Activated T-cell treated with anti-CD3 and anti-CD28 coated beads for 1 hour (primary cell): ENCODE data around the gene KIF1A.

Experiments
- DNase-seq: peaks from one replicate; pipeline ENCODE4 v3.0.0-alpha.2; 2020; ENCODE audit warnings: low read depth

The KIF1A gene

GRCh38 chr2:240799033-240799820 lies 20.8 kb downstream of the KIF1A start:
- DNase-seq: no peak

DNA sequence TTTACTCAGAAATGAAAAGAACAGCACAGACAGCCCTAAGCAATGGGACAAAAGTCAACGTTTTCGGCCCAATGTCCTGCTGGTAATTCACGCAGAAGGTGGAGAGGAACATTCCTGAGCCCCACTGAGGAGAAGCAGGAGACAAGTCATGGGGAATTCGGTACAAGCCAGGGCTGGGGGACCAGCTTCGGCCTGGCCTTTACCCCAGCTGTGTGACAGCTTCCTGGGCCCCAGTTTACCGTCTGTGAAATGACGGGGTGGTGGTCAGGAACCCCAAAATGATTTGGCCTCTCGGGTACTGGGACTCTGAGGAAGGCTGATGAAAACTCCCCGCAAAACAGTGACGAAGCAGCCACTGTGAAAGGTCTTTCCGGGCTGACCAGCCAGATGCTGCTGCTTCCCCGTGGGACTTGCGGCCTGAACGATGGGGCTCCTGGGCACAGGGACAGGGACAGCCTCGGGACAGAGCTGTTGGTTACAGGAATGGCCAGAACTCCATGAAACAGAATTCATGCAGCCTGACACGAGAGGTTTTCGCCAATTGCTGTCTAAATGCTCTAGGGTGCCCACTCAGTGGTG lies 21.6 kb downstream of the KIF1A start:
- no peak for DNase-seq

DNA sequence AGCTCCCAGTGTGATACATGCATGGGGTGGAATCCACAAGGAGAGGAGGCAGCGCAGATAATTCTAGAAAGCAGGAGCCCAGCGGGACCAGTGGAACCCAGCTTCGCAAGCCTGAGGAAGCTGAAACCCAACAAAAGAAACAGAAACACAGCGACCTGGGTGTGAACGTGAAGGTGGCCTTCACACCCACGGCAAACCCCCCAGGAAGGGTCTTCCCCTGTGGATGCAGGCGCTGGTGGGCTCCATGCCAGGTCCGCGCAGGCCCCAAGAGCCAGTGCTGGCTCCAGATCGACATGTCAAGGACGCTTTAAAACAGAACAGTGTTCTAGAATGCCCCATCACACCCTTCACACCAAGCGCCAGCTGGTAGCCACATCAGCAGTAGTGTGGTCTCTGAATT lies 22.1 kb downstream of the KIF1A start:
- no peak for DNase-seq

DNA sequence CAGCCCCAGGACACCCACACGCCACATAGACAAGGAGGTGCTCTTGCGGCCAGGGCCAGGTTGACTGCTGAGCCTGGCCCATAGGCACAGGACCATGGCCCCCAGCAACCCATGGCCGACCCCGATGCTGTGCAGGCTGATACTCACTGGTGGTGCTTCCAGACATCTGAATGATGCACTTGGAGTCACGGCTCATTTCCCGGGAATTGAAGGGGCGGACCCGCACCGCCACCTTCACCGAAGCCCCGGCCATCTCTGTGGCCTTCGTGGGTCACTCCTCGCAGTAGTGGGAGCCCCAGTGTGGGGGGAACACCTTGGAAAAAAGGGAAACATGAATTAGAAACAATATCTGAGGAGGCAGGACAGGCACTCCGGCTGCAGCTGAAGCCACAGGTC lies 22.5 kb downstream of the KIF1A start:
- DNase-seq: no peak

DNA sequence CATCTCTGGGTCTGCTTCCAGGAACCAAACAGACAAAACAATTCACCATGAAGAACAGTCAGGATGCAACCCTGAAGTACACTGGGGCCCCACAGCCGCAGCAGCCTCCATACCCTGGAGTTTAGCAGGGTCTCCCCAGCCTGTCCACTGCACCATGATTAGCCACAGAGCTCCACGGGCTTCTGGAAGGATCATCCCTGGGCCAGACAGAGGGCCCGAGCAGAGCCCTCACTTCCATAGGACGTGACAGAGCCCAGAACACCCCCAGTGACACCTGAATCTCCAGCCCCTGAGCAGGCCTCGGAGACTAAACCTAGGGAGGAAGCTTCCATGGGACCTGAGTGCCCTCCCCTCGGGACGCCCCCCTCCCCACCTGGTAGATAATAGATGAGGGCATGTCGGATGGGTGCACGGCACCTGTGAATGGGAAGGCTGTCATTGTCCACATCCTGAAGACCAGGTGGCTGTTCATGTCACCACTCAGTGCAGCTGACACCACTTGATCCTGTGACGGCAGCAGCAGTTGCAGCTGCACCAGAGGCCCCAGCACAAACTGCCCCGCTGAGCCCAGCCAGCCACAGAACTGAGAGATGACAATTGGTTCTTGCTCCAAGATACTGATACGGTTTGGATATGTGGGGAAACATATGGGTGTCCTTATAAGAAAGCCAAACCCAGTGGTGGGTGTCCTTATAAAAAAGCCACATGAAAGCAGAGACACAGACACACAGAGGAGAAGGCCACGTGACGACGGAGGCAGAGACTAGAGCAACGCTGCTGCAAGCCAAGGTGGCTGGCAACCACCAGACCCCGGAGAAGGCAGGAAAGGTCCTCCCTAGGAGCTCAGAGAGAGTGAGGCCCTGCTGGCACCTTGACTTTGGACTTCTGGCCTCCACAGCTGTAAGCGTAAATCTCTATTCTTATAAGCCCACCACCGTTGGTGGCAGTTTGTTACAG lies 23.2 kb downstream of the KIF1A start:
- DNase-seq: no peak

DNA sequence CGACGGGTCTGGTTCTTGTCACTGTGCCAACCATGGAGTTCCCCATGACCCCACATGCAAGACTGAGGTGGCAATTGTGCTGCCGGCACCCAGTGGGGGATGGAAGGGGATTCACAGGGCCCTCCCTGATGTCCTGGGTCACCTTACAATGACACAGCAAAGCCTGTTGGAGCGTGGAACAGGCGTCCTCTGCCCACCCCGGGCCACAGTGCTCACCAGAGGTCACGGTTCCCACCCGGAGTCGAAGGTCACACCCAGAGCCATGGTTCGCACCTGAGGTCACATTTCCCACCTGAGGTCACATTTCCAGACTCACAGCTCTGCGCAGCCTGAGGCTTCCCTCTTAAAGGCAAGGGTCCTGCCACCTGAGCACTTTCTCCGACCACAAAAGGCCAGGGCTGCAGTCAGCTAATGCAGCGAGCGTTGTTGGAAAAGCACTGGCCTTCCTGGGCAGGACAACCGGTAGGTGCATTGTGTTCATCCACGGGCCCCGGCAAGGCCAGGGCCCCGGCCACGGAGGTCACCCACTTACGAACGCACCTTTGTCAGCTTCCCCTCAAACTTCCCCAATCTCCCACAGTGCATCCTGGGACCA lies 24.0 kb downstream of the KIF1A start:
- no peak for DNase-seq

GRCh38 chr2:240795454-240795853 lies 24.6 kb downstream of the KIF1A start:
- no peak for DNase-seq

DNA sequence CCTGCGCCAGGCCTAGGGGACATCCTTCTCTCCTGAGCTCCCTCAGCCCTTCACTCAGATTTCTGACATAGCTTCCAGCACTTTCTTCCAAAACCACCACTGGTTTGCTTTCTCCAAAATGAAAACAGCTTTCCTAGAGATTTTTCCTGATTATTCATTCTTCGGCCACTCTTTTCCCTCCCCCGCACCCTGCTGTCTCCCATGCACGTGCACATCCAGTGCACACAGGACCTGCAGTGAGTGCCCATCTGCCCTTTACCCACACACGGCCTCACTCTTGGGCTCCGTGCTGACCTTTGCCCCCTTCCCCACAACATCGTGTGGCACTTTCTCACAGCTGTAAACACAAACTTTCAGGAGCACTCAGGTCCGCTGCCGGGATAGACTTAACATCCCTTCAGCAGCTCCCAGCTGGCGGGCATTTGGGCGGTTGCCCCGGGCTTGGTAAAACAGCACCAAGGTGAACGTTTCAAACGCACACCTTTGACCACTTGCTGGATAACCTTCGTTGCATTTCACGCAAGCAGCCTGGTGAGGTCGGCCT lies 25.8 kb downstream of the KIF1A start:
- no peak for DNase-seq

- DNase-seq: no peak
These were observed 26.5 kb downstream of the KIF1A start for GRCh38 chr2:240793313-240794177.

GRCh38 chr2:240792629-240793312 lies 27.2 kb downstream of the KIF1A start:
- no peak for DNase-seq

DNA sequence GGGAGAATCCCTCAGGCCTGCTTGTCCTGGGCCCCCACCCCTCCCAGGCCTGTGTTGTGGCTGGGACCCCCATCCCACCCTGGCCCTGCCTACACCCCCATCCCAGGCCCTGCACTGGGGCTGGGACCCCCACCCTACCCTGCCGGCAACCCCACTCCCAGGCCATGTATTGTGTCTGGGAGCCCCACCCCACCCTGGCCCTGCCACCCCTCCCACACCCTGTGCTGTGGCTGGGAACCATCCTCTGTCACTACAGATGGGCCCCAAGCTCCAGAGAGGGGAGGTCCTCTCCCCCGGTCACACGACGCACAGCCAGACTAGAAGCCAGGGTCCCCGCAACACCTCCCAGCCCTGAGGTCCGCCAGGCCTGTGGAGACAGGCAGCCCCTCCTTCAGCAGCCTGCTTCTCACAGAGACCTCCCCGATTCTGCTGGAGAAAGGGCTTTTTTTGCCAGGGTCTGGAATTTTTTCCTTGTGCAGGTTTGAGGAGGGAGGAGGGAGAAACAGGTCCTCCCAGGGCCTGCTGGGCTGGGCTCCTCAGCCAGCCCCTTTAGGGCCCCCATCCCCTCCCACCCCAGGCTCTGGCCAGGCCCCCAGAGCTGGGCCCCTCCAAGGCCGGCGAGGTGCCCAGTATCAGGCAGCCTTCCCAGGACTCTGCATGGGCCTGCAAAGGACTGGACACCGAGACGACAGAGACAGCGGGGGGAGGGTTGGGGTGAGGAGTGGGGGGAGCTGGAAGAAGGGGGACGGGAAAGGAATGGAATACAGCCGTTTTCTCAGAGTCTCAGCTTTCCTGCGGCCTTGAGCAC lies 28.0 kb downstream of the KIF1A start:
- DNase-seq: no peak

DNA sequence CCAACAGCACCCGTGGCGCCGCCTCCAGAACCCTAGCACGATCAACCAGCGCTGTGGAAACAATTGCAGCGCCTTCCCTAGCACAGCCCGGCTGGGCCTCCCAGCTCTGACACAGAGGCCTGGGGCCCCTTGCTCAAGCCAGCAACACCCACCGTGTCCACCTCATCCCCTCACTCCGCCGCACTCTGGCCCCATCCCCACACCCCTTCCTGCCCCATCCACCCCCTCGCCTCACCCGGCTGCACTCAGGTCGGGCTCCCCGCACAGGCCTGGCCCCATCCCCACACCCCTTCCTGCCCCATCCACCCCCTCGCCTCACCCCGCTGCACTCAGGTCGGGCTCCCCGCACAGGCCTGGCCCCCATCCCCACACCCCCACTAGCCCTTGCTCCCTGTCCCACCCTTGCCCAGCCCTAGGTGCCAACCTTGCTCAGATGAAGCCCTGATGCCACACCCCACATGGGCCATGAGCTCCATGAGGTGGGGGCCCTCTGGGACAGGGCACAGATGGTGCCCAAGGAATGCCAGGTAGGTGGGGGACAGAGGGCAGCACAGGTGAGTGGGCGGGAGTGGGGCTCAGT lies 28.7 kb downstream of the KIF1A start:
- no peak for DNase-seq

DNA sequence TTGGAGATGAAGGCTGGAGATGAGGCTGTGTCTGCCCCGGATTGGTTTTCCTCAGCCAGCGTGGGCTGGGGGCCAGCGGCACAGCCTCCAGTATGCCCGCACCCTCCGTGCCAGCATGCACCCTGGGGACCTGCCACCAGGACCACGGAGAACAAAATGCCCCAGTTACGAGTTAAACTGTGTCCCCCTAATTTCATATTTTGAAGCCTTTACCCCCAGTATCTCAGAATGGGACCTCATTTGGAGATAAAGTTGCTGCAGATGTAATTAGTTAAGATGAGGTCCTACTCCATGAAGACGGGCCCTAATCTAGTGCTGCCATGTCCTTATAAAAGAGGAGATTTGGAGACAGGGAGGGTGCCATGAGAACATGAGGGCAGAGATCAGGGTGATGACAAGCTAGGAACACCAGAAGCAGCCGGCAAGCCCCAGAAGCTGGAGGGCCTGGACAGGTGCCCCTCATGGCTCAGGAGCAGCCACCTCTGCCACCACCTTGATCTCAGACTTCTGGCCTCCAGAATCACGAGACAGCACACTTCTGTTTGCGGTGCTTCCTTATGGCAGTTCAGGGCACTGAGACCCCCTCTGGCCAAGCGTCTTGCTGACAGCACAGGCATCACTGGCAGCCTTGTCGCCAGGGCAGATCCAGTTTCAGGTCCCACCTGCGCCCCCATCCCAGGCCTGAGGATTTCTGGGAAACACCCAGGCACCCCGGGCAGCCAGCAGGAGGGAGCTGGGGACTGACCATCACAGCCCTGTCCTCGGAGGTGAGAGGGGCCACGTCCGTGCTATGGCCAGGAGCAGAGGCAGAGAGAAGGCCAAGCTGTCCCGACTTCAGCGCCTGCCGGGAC lies 29.4 kb downstream of the KIF1A start:
- DNase-seq: no peak

DNA sequence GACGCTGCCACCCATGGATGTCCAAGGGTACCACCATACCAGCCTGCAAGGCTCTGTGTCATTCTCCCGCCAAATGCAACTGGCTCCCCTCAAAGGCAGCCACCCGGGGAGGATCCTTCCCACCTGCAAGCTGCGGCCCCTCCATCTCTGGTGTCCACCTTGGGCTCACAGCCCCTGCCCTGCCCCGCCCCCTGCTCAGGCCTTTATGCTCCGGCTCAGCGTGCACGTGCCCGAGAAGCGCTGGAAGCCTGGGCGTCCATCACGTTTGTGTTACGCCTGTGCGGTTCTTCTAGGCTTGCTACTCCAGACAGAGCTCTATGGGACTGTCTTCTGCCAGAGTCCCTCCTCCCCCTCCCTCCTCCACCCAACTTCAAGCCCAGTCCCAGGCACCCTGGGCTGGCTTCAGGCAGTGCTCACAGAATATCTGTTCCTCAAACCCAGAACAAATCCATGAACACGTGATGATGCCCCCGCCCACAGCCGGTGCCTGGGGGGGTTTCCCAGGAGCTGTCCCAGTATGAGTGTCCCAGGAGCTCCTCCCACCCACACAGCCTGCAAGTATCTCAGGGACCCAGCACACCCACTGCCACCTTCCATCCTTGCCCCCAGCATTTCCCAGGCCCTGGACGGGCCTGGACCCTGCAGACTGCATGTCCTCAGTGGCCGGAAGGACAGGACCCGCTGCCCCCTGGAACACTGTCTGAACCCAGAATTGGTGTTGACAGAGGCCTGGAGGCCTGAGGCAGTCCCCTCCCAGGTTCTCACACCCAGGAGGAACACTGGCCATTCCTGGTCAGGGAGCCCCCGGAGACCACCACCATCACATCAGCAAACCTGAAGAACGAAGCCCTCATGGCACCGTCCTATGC lies 30.3 kb downstream of the KIF1A start:
- no peak for DNase-seq

GRCh38 chr2:240789051-240789453 lies 31.0 kb downstream of the KIF1A start:
- DNase-seq: no peak

DNA sequence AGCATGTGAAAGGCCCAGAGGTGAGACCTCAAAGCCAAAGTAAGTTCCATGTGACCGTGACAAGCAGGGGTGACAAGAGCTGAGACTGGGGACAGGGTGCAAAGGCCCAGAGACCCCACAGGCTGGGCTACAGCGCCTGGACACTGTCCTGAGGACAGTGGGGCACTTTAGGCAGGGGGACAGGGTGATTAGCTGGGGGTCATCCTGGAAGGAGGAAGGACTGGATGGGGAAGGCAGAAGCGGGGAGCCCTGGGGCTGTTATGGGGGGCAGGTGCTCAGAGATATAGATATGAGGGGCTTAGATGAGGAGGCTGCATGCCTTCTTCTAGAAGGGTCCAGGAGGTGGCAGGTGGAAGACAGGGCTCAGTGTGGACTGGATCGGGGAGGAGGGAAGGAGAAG lies 31.5 kb downstream of the KIF1A start:
- no peak for DNase-seq
